ENCODE results near the gene R3HDM2. TPM values are rescaled to one million over a fixed set of nuclear protein-coding genes. Genes with fewer than 3 reads are reported as not detected.

The R3HDM2 gene
- total RNA-seq, 1 donor from 2014 or later: 5.6 TPM

- DNase-seq (ENCODE audit: low read depth in 2 of 2): no peak
Measured at GRCh38 chr12:57241402-57242310, 189.2 kb downstream of the R3HDM2 start.

- DNase-seq (ENCODE audit: low read depth in 2 of 2): no peak
Measured at GRCh38 chr12:57240926-57241401, 189.9 kb downstream of the R3HDM2 start.

GRCh38 chr12:57240066-57240921, 190.5 kb downstream of the R3HDM2 start:
- peak; percentile 32 for DNase-seq (ENCODE audit: low read depth in 2 of 2)

- no peak for DNase-seq (ENCODE audit: low read depth in 2 of 2)
Measured at GRCh38 chr12:57239587-57240065, 191.2 kb downstream of the R3HDM2 start.

GRCh38 chr12:57238854-57239554, 191.8 kb downstream of the R3HDM2 start:
- DNase-seq (ENCODE audit: low read depth in 2 of 2): peak; percentile 90

GRCh38 chr12:57237932-57238853, 192.7 kb downstream of the R3HDM2 start:
- no peak for DNase-seq (ENCODE audit: low read depth in 2 of 2)

- no peak for DNase-seq (ENCODE audit: low read depth in 2 of 2)
Measured at GRCh38 chr12:57237596-57237931, 193.3 kb downstream of the R3HDM2 start.

GRCh38 chr12:57236925-57237595, 193.8 kb downstream of the R3HDM2 start:
- DNase-seq (ENCODE audit: low read depth in 2 of 2): no peak

- DNase-seq (ENCODE audit: low read depth in 2 of 2): no peak
Measured at GRCh38 chr12:57236201-57236924, 194.5 kb downstream of the R3HDM2 start.

GRCh38 chr12:57235728-57236131, 195.1 kb downstream of the R3HDM2 start:
- no peak for DNase-seq (ENCODE audit: low read depth in 2 of 2)

- peak; percentile 51 to 63 for DNase-seq (ENCODE audit: low read depth in 2 of 2)
Measured at GRCh38 chr12:57235017-57235727, 195.7 kb downstream of the R3HDM2 start.

GRCh38 chr12:57234571-57235016, 196.2 kb downstream of the R3HDM2 start:
- DNase-seq (ENCODE audit: low read depth in 2 of 2): no peak

- DNase-seq (ENCODE audit: low read depth in 2 of 2): no peak
Measured at GRCh38 chr12:57234233-57234570, 196.6 kb downstream of the R3HDM2 start.

- DNase-seq (ENCODE audit: low read depth in 2 of 2): peak in 1 of 2 donors; percentile 70
Measured at GRCh38 chr12:57233357-57234232, 197.2 kb downstream of the R3HDM2 start.

GRCh38 chr12:57232156-57232756, 198.6 kb downstream of the R3HDM2 start:
- no peak for DNase-seq (ENCODE audit: low read depth in 2 of 2)

- no peak for DNase-seq (ENCODE audit: low read depth in 2 of 2)
Measured at GRCh38 chr12:57231276-57232021, 199.4 kb downstream of the R3HDM2 start.

Data from lung microvascular endothelial cell (primary cell).